ENCODE measurements around the gene FRMD5.

- TF ChIP-seq CTCF (IDR thresholded peaks at IDR 0.05; ENCODE audit: low read depth, low read length) (no peak), EZH2phosphoT487 (IDR thresholded peaks at IDR 0.05; ENCODE audit: low read depth) (no peak)
Measured at GRCh38 chr15:43932907-43933306, 262.2 kb downstream of the FRMD5 start.

Measured in OCI-LY3 (cell line).